ENCODE measurements around the gene CC2D1A.

CC2D1A gene

GRCh38 chr19:13937479-13938300, 31.7 kb downstream of the CC2D1A start:
- H3K27ac ChIP-seq = no peak overlapping the region
- TF ChIP-seq CTCF (IDR thresholded peaks at IDR 0.05) = no peak

DNA sequence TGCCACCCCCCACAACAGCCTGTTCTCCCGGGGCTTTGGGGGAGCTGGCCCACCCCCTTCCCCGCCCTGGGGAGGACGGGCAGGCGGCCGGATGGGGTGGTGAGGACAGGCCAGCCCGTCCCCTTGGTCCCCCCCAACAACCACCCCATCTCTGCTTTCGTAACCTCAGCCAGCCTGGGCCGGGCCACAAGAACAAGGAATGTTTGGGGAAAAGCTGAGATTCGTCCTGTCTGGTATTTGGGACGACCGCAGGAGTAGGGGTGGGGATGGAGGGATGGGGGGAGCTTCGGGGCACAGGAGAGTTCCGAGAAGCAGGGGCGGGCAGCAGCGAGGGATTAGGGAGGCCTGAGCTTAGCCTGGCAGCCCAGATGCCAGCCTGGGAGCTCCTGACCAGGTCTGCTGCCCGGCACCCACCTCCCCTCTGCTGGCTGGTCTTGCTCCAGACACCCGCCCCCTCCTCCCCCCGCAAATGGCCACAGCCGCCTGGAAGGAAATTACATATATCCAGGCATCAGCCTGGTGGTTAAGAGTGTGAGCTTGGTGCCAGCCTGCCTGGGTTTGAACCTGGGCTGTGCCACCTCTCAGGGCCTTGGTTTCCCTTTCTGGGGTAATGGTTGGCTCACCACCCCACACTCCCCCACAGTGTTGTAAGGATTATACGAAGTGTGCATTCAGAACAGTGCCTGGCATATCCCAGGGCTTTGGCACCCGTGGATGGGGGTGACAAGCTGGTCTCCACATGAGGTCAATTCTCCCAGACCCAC, 32.5 kb downstream of the CC2D1A start, which contains the start of gene PODNL1:
Gene PODNL1 (minus strand): TSS at position 117 of the 764 bp plus-strand sequence. CDS start 236 bp downstream, outside the sequence.
- TF ChIP-seq CTCF (IDR thresholded peaks at IDR 0.05) (no peak), ZFX (IDR thresholded peaks at IDR 0.05; ENCODE audit: borderline replicate concordance) (no peak)
- no peak within 1 kb of the TSS for H3K27ac ChIP-seq

DNA sequence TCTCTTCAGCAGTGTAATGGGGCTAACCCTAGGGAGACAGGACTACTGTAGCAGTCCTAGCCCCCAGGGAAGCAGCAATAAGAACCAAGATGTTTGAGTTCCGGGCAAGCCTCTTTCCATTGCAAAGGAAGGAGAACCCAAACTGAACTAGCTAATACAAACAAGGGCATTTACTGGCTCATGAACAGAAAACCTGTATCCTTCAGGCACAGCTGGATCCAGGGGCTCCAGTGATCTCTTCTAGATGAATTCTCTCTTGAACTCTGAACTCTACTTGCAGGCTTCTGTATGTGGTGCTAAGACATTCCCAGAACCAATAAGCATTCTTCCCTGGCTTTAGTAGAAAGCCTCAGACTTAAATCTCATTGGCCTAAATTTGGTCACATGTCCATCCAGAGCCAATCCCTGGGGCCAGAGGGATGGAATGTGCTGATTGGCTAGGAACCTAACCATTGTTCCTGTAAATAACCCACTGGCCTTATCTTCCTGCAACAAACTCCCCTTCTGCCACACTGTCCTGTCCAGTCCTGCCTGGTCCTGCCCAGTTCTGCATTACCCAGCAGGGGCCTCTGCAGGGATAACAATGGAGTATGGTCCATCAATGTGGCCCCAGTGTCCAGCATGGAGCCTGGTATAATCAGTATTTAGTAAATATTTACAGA, 36.2 kb downstream of the CC2D1A start:
- H3K27ac ChIP-seq = no peak overlapping the region
- no peak for TF ChIP-seq CTCF (IDR thresholded peaks at IDR 0.05)
- no peak for TF ChIP-seq ZFX (IDR thresholded peaks at IDR 0.05; ENCODE audit: borderline replicate concordance)

GRCh38 chr19:13946414-13946813, 40.4 kb downstream of the CC2D1A start:
- no peak overlapping the region for H3K27ac ChIP-seq
- TF ChIP-seq CTCF (IDR thresholded peaks at IDR 0.05) = no peak
- TF ChIP-seq ZFX (IDR thresholded peaks at IDR 0.05; ENCODE audit: borderline replicate concordance) = no peak

- TF ChIP-seq ZFX (IDR thresholded peaks at IDR 0.05; ENCODE audit: borderline replicate concordance) (no peak), CTCF (IDR thresholded peaks at IDR 0.05) (no peak)
- H3K27ac ChIP-seq = no peak overlapping the region
Observed at GRCh38 chr19:13951043-13951442, 45.0 kb downstream of the CC2D1A start.

DNA sequence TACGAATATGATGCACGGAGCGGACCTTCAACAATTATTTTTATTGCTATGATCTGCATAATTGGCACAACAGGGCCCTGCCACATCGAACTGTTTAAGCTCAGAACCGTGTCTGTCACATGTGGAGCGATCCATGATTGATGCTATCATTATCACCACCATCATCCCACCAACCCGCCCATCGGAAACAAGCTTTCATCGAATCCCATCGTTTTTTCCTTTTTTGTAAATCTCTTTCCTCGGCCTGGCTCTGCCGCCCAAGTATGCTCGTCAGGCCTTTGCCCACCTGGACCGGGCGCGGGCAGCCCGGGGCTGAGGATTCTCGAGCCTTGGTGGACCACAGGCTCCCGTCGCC, 45.8 kb downstream of the CC2D1A start:
- H3K27ac ChIP-seq = no peak overlapping the region
- TF ChIP-seq ZFX (IDR thresholded peaks at IDR 0.05; ENCODE audit: borderline replicate concordance) = no peak
- no peak for TF ChIP-seq CTCF (IDR thresholded peaks at IDR 0.05)
